H9 (cell line): ENCODE data around the gene RAP1GAP2. TPM values are rescaled to one million over a fixed set of nuclear protein-coding genes. Genes with fewer than 3 reads are reported as not detected.

Experiments used
- DNase-seq: peaks from one replicate; pipeline ENCODE4 v3.0.0-alpha.2; 2017
- H2AFZ ChIP-seq: one replicate; pipeline ENCODE4 v1.6.1; 2013; ENCODE audit warnings: mild to moderate bottlenecking, low read length, control low read depth, moderate library complexity
- H2AK5ac ChIP-seq: 2 replicates; pipeline ENCODE4 v1.6.1; 2013; ENCODE audit warnings: low read length, control low read depth, mixed read lengths; ENCODE audit not compliant: insufficient read length
- H2BK120ac ChIP-seq: one replicate; pipeline ENCODE4 v1.6.1; 2013; ENCODE audit warnings: low read depth, mild to moderate bottlenecking, low read length, control low read depth, inconsistent platforms; ENCODE audit not compliant: poor library complexity, severe bottlenecking
- H2BK12ac ChIP-seq: 2 replicates; pipeline ENCODE4 v1.6.1; 2013; ENCODE audit warnings: low read length, control low read depth, mixed read lengths, low read depth; ENCODE audit not compliant: insufficient read length
- H2BK15ac ChIP-seq: 2 replicates; pipeline ENCODE4 v1.6.1; 2013; ENCODE audit warnings: low read depth, low read length, control low read depth
- H2BK20ac ChIP-seq: one replicate; pipeline ENCODE4 v1.6.1; 2013; ENCODE audit warnings: low read depth, mild to moderate bottlenecking, low read length, control low read depth, inconsistent platforms; ENCODE audit not compliant: poor library complexity, severe bottlenecking
- H2BK5ac ChIP-seq: 2 replicates; pipeline ENCODE4 v1.6.1; 2013; ENCODE audit warnings: low read length, control low read depth, mixed read lengths; ENCODE audit not compliant: insufficient read length
- H3K14ac ChIP-seq: 2 replicates; pipeline ENCODE4 v1.6.1; 2013; ENCODE audit warnings: low read length, control low read depth; ENCODE audit not compliant: insufficient read depth
- H3K18ac ChIP-seq: 2 replicates; pipeline ENCODE4 v1.6.1; 2013; ENCODE audit warnings: low read depth, mild to moderate bottlenecking, mixed read lengths, low read length, control low read depth; ENCODE audit not compliant: insufficient read length
- H3K23ac ChIP-seq: 2 replicates; pipeline ENCODE4 v1.6.1; 2013; ENCODE audit warnings: low read length, control low read depth, mixed read lengths, low read depth; ENCODE audit not compliant: insufficient read length
- H3K23me2 ChIP-seq: 2 replicates; pipeline ENCODE4 v1.6.1; 2013; ENCODE audit warnings: low read depth, mild to moderate bottlenecking, mixed read lengths, low read length, control low read depth; ENCODE audit not compliant: insufficient read length, poor library complexity, severe bottlenecking
- H3K27ac ChIP-seq: 2 replicates; pipeline ENCODE4 v1.5.1; 2013; ENCODE audit warnings: low read length, control low read depth, mixed read lengths, low read depth; ENCODE audit not compliant: insufficient read length
- H3K27me3 ChIP-seq: 2 replicates; pipeline ENCODE4 v1.6.1; 2013; ENCODE audit warnings: low read length, control low read depth, inconsistent platforms; ENCODE audit not compliant: insufficient read depth
- H3K4ac ChIP-seq: 2 replicates; pipeline ENCODE4 v1.6.1; 2013; ENCODE audit warnings: low read depth, mild to moderate bottlenecking, control low read depth, inconsistent platforms, low read length, moderate library complexity
- H3K4me1 ChIP-seq: 2 replicates; pipeline ENCODE4 v1.6.1; 2013; ENCODE audit warnings: low read length, control low read depth, inconsistent platforms; ENCODE audit not compliant: insufficient read depth
- H3K4me2 ChIP-seq: 2 replicates; pipeline ENCODE4 v1.6.1; 2013; ENCODE audit warnings: low read length, control low read depth, mixed read lengths; ENCODE audit not compliant: insufficient read length, insufficient read depth
- H3K56ac ChIP-seq: 2 replicates; pipeline ENCODE4 v1.6.1; 2013; ENCODE audit warnings: low read depth, mild to moderate bottlenecking, mixed read lengths, low read length, control low read depth; ENCODE audit not compliant: insufficient read length
- H3K79me1 ChIP-seq: 2 replicates; pipeline ENCODE4 v1.6.1; 2013; ENCODE audit warnings: low read depth, mild to moderate bottlenecking, moderate library complexity, low read length, control low read depth, inconsistent platforms; ENCODE audit not compliant: insufficient read depth, poor library complexity, severe bottlenecking
- H3K79me2 ChIP-seq: 2 replicates; pipeline ENCODE4 v1.6.1; 2013; ENCODE audit warnings: low read length, control low read depth, inconsistent platforms; ENCODE audit not compliant: insufficient read depth
- H3K9ac ChIP-seq: 2 replicates; pipeline ENCODE4 v1.6.1; 2013; ENCODE audit warnings: low read length, control low read depth, mixed read lengths; ENCODE audit not compliant: insufficient read length; ENCODE audit errors: extremely low read depth
- H3K9me3 ChIP-seq: one replicate; pipeline ENCODE4 v1.6.1; 2013; ENCODE audit warnings: low read depth, low read length, inconsistent platforms; ENCODE audit not compliant: control insufficient read depth
- H3T11ph ChIP-seq: one replicate; pipeline ENCODE4 v1.6.1; 2013; ENCODE audit warnings: mild to moderate bottlenecking, low read length, control low read depth, inconsistent platforms
- H4K20me1 ChIP-seq: one replicate; pipeline ENCODE4 v1.6.1; 2013; ENCODE audit not compliant: control insufficient read depth, insufficient read length, insufficient read depth
- H4K5ac ChIP-seq: 2 replicates; pipeline ENCODE4 v1.6.1; 2013; ENCODE audit warnings: low read depth, mild to moderate bottlenecking, mixed read lengths, low read length, control low read depth; ENCODE audit not compliant: insufficient read length
- H4K8ac ChIP-seq: replicated peaks from 2 replicates; pipeline ENCODE4 v1.6.1; 2013; ENCODE audit warnings: low read length, control low read depth, mixed read lengths, low read depth; ENCODE audit not compliant: insufficient read length
- H4K91ac ChIP-seq: 2 replicates; pipeline ENCODE4 v1.6.1; 2013; ENCODE audit warnings: low read depth, mild to moderate bottlenecking, moderate library complexity, mixed read lengths, low read length, control low read depth; ENCODE audit not compliant: insufficient read length
- H3K27ac Mint-ChIP-seq, 3 experiments: 2 replicates in 2 of 3; 3 replicates in 1 of 3; pipeline ENCODE4 v1.8.0; 2020 to 2021; ENCODE audit warnings: mixed read lengths in 3 of 3, mild to moderate bottlenecking in 1 of 3, moderate library complexity in 1 of 3
- H3K27me3 Mint-ChIP-seq: 2 replicates; pipeline ENCODE4 v1.8.0; 2021; ENCODE audit warnings: low read depth, mild to moderate bottlenecking, moderate library complexity, mixed read lengths
- H3K36me3 Mint-ChIP-seq, 3 experiments: 2 replicates in 2 of 3; 3 replicates in 1 of 3; pipeline ENCODE4 v1.8.0; 2020 to 2021; ENCODE audit warnings: low read depth in 3 of 3, mixed read lengths in 3 of 3; ENCODE audit not compliant: insufficient read depth in 1 of 3
- H3K4me1 Mint-ChIP-seq, 2 experiments: 2 replicates each; pipeline ENCODE4 v1.8.0; 2020; ENCODE audit warnings: mixed read lengths in 2 of 2
- H3K4me3 Mint-ChIP-seq, 2 experiments: 2 replicates in 1 of 2; 3 replicates in 1 of 2; pipeline ENCODE4 v1.8.0; 2020 to 2021; ENCODE audit warnings: mild to moderate bottlenecking in 2 of 2, mixed read lengths in 2 of 2, moderate library complexity in 1 of 2
- H3K9me3 Mint-ChIP-seq, 2 experiments: 2 replicates in 1 of 2; 3 replicates in 1 of 2; pipeline ENCODE4 v1.8.0; 2020; ENCODE audit warnings: mild to moderate bottlenecking in 2 of 2, mixed read lengths in 2 of 2, moderate library complexity in 1 of 2
- CTCF ChIP-seq: fragments of 200-600 bp; sonication (generic); conservative IDR thresholded peaks from 3 replicates; pipeline ENCODE4 v1.8.0; 2021; ENCODE audit warnings: antibody characterized with exemption, mild to moderate bottlenecking
- WGBS: extraction: QIAGEN DNeasy Blood & Tissue Kit; methylation state at CpG from one replicate; pipeline ENCODE4 v1.1.7; 2013; ENCODE audit warnings: missing lambda C conversion rate, low lambda C conversion rate, mixed read lengths; ENCODE audit not compliant: insufficient read length; ENCODE audit errors: extremely low coverage; 5-methylcytosine and 5-hydroxymethylcytosine counted together
- total RNA-seq: library from RNA; stranded (reverse); gene quantifications from 2 replicates; pipeline ENCODE4 v1.2.1, GENCODE V29; 2021

RAP1GAP2 gene
- total RNA-seq, 1 experiment from 2014 or later, result 33.8 TPM

DNA sequence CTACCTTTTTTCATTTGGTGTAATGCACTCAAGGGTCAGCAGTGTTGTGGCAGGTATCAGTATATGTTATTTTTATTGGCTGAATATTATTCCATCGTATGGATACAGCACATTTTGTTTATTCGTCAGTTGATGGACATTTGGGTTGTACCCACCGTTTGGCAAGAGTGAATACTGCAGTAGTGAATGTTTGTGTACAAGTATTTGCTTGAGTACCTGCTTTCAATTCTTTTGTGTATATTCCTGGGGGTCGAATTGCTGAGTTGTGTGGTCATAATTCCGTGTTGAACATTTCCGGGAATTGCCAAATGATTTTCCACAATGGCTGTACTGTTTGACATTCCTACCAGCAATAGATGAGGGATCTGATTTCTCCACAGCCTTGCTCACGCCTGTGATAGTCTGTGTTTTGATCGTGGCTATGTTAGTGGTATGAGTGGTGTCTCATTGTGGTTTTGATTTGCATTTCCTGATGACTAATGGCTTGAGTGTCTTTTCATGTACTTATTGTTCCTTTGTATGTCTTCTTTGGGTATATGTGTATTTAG, 158.7 kb downstream of the RAP1GAP2 start:
- H2AK5ac ChIP-seq, result no peak overlapping the region
- 0 out of 2 replicates have a peak, but pooled peaks cover 3% of the 10 kb centered on the region for H3K79me2 ChIP-seq
- H4K20me1 ChIP-seq, result no peaks in the 10 kb centered on the region
- no peak overlapping the region for H3K4me2 ChIP-seq
- H4K5ac ChIP-seq, result no peak overlapping the region
- no peak overlapping the region for H2BK5ac ChIP-seq
- no peaks in the 10 kb centered on the region for H3K9me3 ChIP-seq
- no CpG with 5 or more reads among the region's 8 CpGs for WGBS
- DNase-seq, result no peak
- Mint-ChIP-seq H3K4me1 (peaks cover 37 to 40% of the 10 kb centered on the region in 2 experiments), H3K27me3 (no peaks in the 10 kb centered on the region), H3K27ac (peak overlapping the region in 1 of 3 experiments; percentile 12; a peak in 1 of 7 replicates), H3K9me3 (no peaks in the 10 kb centered on the region; a peak in 1 of 5 replicates), H3K36me3 (no peaks in the 10 kb centered on the region), H3K4me3 (no peak overlapping the region)
- H4K91ac ChIP-seq, result no peak overlapping the region
- no peak overlapping the region for H2BK12ac ChIP-seq
- no peaks in the 10 kb centered on the region for H3K79me1 ChIP-seq
- H4K8ac ChIP-seq, result no peak overlapping the region
- H3K9ac ChIP-seq, result no peak overlapping the region
- TF ChIP-seq CTCF, result no peak
- no peak overlapping the region for H3K4ac ChIP-seq
- no peak overlapping the region for H3K27ac ChIP-seq
- H3K4me1 ChIP-seq, result peaks cover 3% of the 10 kb centered on the region; the same call in 1 of the 2 replicates
- no peaks in the 10 kb centered on the region; the same call in 1 of the 2 replicates for H3K27me3 ChIP-seq
- H2BK120ac ChIP-seq, result no peak overlapping the region
- H2AFZ ChIP-seq, result no peak overlapping the region
- no peak overlapping the region for H3T11ph ChIP-seq
- H3K23ac ChIP-seq, result no peak overlapping the region
- H2BK20ac ChIP-seq, result no peak overlapping the region
- H2BK15ac ChIP-seq, result no peak overlapping the region
- no peak overlapping the region for H3K18ac ChIP-seq
- H3K56ac ChIP-seq, result no peak overlapping the region
- H3K23me2 ChIP-seq, result no peaks in the 10 kb centered on the region
- H3K14ac ChIP-seq, result no peak overlapping the region
